Thyroid gland (tissue), 4 donors: Measurements from ENCODE around the gene RASSF7.

ENCODE experiments used
- POLR2A ChIP-seq, 2 donors: fragments of 450-650 bp; IDR thresholded peaks; one replicate each; pipeline ENCODE4 v1.6.1; 2017; ENCODE audit warnings: antibody characterized with exemption in 2 of 2, mild to moderate bottlenecking in 2 of 2, moderate library complexity in 1 of 2
- TF ChIP-seq, protein P1 (sequence below), 6 experiments: fragments of 200-600 bp in 3 of 6; fragments of 450-650 bp in 3 of 6; sonication (generic) in 3 of 6; IDR thresholded peaks; one replicate each; pipeline ENCODE4 v1.5.1; 2016 to 2019; ENCODE audit warnings: antibody characterized with exemption in 6 of 6, mild to moderate bottlenecking in 2 of 6, inconsistent platforms in 1 of 6, moderate library complexity in 1 of 6

DNA sequence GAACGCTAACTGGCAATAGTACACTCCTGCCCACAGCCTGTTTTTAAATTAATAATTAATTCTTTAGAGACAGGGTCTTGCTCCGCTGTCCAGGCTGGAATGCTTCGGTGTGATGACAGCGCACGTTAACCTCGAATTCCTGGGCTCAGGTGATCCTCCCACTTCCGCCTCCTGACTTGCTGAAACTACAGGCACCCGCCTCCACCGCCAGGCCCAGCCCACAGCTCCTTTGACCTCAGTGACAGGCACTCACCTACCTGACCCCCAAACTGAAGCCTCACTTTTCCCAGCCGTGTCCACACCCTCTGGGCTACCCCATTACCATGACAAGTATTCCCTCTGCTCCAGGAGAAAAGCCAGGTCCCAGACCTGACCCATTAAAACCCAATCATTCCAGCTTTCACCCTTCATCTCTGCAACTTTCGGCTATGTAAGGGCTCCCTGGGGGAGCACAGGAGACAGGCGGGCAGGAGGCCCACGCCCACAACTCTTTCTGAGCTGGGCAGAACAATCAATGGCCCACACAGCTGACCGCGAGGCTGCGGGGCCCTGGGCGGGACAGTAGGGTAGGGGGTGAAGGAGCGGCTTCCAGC lies 962 bp upstream of the RASSF7 start:
- TF ChIP-seq, protein P1, sequence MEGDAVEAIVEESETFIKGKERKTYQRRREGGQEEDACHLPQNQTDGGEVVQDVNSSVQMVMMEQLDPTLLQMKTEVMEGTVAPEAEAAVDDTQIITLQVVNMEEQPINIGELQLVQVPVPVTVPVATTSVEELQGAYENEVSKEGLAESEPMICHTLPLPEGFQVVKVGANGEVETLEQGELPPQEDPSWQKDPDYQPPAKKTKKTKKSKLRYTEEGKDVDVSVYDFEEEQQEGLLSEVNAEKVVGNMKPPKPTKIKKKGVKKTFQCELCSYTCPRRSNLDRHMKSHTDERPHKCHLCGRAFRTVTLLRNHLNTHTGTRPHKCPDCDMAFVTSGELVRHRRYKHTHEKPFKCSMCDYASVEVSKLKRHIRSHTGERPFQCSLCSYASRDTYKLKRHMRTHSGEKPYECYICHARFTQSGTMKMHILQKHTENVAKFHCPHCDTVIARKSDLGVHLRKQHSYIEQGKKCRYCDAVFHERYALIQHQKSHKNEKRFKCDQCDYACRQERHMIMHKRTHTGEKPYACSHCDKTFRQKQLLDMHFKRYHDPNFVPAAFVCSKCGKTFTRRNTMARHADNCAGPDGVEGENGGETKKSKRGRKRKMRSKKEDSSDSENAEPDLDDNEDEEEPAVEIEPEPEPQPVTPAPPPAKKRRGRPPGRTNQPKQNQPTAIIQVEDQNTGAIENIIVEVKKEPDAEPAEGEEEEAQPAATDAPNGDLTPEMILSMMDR (IDR thresholded peaks at IDR 0.05): no peak
- TF ChIP-seq POLR2A (IDR thresholded peaks at IDR 0.05): no peak
